ENCODE data around the gene UQCRC1.

DNA sequence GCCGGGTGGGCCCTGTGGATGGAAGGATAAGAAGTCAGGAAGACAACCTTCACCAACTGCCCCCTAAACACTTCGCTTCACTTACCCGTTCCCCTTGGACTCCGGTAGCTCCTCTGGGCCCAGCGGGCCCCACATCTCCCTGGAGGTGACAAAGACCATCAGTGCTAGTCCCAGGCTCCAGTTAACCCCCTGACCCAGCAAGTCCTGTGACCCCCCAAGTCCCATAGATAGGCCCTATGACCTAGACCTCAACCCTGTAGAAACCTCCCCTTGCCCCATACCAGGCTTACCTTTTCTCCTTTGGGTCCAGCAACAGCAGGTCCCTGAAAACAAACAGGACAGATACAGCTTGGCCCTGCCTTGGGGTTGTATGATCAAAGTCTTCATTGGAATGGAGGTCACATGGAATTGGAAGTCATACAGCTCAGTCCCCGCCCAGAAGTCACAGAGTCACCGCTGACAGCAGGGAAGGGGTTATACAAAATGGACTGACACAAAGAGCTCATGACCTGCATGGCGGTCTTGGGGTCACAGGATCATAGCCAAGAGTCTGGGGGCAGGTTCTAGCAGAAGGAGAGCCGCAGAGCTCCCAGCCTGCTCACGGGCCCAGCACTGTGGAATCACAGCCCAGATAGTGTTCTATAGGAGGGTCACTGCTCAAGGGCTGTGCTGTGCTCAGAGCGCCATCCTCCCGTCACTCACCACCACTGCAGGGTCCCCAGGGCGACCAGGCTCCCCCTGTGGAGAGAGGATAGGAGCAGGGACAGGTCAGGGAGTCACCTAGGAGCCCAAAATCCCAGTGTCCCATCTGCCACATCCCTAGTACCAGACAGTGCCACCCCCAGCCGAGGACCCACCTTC is 27.6 kb downstream of the UQCRC1 start:
- TF ChIP-seq, protein P1, sequence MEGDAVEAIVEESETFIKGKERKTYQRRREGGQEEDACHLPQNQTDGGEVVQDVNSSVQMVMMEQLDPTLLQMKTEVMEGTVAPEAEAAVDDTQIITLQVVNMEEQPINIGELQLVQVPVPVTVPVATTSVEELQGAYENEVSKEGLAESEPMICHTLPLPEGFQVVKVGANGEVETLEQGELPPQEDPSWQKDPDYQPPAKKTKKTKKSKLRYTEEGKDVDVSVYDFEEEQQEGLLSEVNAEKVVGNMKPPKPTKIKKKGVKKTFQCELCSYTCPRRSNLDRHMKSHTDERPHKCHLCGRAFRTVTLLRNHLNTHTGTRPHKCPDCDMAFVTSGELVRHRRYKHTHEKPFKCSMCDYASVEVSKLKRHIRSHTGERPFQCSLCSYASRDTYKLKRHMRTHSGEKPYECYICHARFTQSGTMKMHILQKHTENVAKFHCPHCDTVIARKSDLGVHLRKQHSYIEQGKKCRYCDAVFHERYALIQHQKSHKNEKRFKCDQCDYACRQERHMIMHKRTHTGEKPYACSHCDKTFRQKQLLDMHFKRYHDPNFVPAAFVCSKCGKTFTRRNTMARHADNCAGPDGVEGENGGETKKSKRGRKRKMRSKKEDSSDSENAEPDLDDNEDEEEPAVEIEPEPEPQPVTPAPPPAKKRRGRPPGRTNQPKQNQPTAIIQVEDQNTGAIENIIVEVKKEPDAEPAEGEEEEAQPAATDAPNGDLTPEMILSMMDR (IDR thresholded peaks at IDR 0.05; ENCODE audit: poor library complexity): no peak
- TF ChIP-seq EZH2 (IDR thresholded peaks at IDR 0.05; ENCODE audit: borderline replicate concordance) (no peak), EZH2phosphoT487 (IDR thresholded peaks at IDR 0.05; ENCODE audit: low read depth, severe bottlenecking, unreplicated experiment) (no peak)
